Activated T-helper 2 cell treated with anti-CD3 and anti-CD28 coated beads, Interferon-gamma antibody, Interleukin-2, Interleukin-4, amounts not matched to agents 10 μg/mL and 5 μg/mL and 100 μg/mL, durations not matched to agents 14 hours and 24 hours and 36 hours (primary cell): ENCODE results near the gene SPTBN4. TPM values are rescaled to one million over a fixed set of nuclear protein-coding genes. Genes with fewer than 3 reads are reported as not detected.
"Not testable (repeated sequence)": the region's sequence is repeated elsewhere in the genome, so short reads cannot be mapped to it uniquely, and the experiment has no call there.

Experiments used
- DNase-seq: peaks from one replicate; pipeline ENCODE4 v3.0.0; 2021; ENCODE audit warnings: low spot score
- H3K27ac Mint-ChIP-seq: one replicate; pipeline ENCODE4 v1.8.0; 2021; ENCODE audit warnings: mixed read lengths
- H3K27me3 Mint-ChIP-seq: one replicate; pipeline ENCODE4 v1.8.0; 2021; ENCODE audit warnings: low read depth, mixed read lengths
- H3K36me3 Mint-ChIP-seq: one replicate; pipeline ENCODE4 v1.8.0; 2021; ENCODE audit warnings: low read depth, mixed read lengths
- H3K4me1 Mint-ChIP-seq: one replicate; pipeline ENCODE4 v1.8.0; 2021; ENCODE audit warnings: low read depth, mixed read lengths
- H3K4me3 Mint-ChIP-seq: one replicate; pipeline ENCODE4 v1.8.0; 2021; ENCODE audit warnings: low read depth, mild to moderate bottlenecking, moderate library complexity, mixed read lengths
- H3K9me3 Mint-ChIP-seq: one replicate; pipeline ENCODE4 v1.8.0; 2021; ENCODE audit warnings: mixed read lengths
- intact Hi-C: fragments of 100-400 bp; cut with micrococcal nuclease; formaldehyde crosslinking; loops from one replicate; pipeline ENCODE4 v1.15.1; 2023
- total RNA-seq: library from RNA; stranded (reverse); gene quantifications from 2 replicates; pipeline ENCODE4 v1.2.3, GENCODE V29; 2022

Gene SPTBN4
- total RNA-seq, 1 donor from 2014 or later: 0.30 TPM

- peaks cover 68% of the 10 kb centered on the region for H3K36me3 Mint-ChIP-seq
- no peak overlapping the region for H3K27ac Mint-ChIP-seq
- no peaks in the 10 kb centered on the region for H3K27me3 Mint-ChIP-seq
- H3K4me3 Mint-ChIP-seq: no peak overlapping the region
- DNase-seq: no peak
- H3K9me3 Mint-ChIP-seq: no peaks in the 10 kb centered on the region
- H3K4me1 Mint-ChIP-seq: peaks cover 6% of the 10 kb centered on the region
- intact Hi-C loops: no loop called here
These were observed 119.8 kb downstream of the SPTBN4 start for GRCh38 chr19:40586611-40587010.

GRCh38 chr19:40588110-40588854 is 121.5 kb downstream of the SPTBN4 start:
- no peak for DNase-seq
- Mint-ChIP-seq H3K36me3 (peaks cover 59% of the 10 kb centered on the region), H3K4me1 (peaks cover 6% of the 10 kb centered on the region), H3K27ac (no peak overlapping the region), H3K9me3 (no peaks in the 10 kb centered on the region), H3K27me3 (no peaks in the 10 kb centered on the region), H3K4me3 (no peak overlapping the region)
- intact Hi-C loops: no loop called here

- intact Hi-C loops: no loop called here
- no peak overlapping the region for H3K27ac Mint-ChIP-seq
- peaks cover 7% of the 10 kb centered on the region for H3K4me1 Mint-ChIP-seq
- no peaks in the 10 kb centered on the region for H3K27me3 Mint-ChIP-seq
- H3K9me3 Mint-ChIP-seq: no peaks in the 10 kb centered on the region
- no peak overlapping the region for H3K4me3 Mint-ChIP-seq
- no peak for DNase-seq
- peaks cover 53% of the 10 kb centered on the region for H3K36me3 Mint-ChIP-seq
These were observed 122.2 kb downstream of the SPTBN4 start for GRCh38 chr19:40588926-40589569.

GRCh38 chr19:40589591-40590429 is 123.0 kb downstream of the SPTBN4 start:
- Mint-ChIP-seq H3K4me3 (no peak overlapping the region), H3K4me1 (peaks cover 15% of the 10 kb centered on the region), H3K27me3 (no peaks in the 10 kb centered on the region), H3K9me3 (no peaks in the 10 kb centered on the region), H3K27ac (no peak overlapping the region), H3K36me3 (peaks cover 45% of the 10 kb centered on the region)
- intact Hi-C loops: no loop called here
- no peak for DNase-seq

- Mint-ChIP-seq H3K27ac (no peak overlapping the region), H3K36me3 (peaks cover 42% of the 10 kb centered on the region), H3K4me3 (no peak overlapping the region), H3K27me3 (peaks cover 1% of the 10 kb centered on the region), H3K9me3 (no peaks in the 10 kb centered on the region), H3K4me1 (peaks cover 16% of the 10 kb centered on the region)
- DNase-seq: no peak
- intact Hi-C loops: no loop called here
These were observed 123.9 kb downstream of the SPTBN4 start for GRCh38 chr19:40590464-40591265.

- H3K4me1 Mint-ChIP-seq: peaks cover 10% of the 10 kb centered on the region
- H3K27ac Mint-ChIP-seq, H3K9me3 Mint-ChIP-seq, DNase-seq, H3K4me3 Mint-ChIP-seq, H3K27me3 Mint-ChIP-seq, intact Hi-C loops: not testable (repeated sequence)
- peaks cover 32% of the 10 kb centered on the region for H3K36me3 Mint-ChIP-seq
These were observed 124.9 kb downstream of the SPTBN4 start for GRCh38 chr19:40591724-40592123.

GRCh38 chr19:40592170-40592569 is 125.4 kb downstream of the SPTBN4 start:
- Mint-ChIP-seq H3K4me1 (peaks cover 10% of the 10 kb centered on the region), H3K4me3 (no peak overlapping the region), H3K27ac (no peak overlapping the region), H3K27me3 (peaks cover 7% of the 10 kb centered on the region), H3K9me3 (no peaks in the 10 kb centered on the region), H3K36me3 (peaks cover 27% of the 10 kb centered on the region)
- intact Hi-C loops: no loop called here
- no peak for DNase-seq

- no peak for DNase-seq
- intact Hi-C loops: no loop called here
- no peak overlapping the region for H3K27ac Mint-ChIP-seq
These were observed 127.5 kb downstream of the SPTBN4 start for GRCh38 chr19:40594255-40594654.

GRCh38 chr19:40594657-40595091 is 127.9 kb downstream of the SPTBN4 start:
- no peak overlapping the region for H3K4me3 Mint-ChIP-seq
- H3K4me1 Mint-ChIP-seq: peaks cover 28% of the 10 kb centered on the region
- H3K36me3 Mint-ChIP-seq: peaks cover 12% of the 10 kb centered on the region
- DNase-seq: no peak
- intact Hi-C loops: loop anchor here (1.0 kb wide), 1 partner anchor 15 kb away; no protein-coding TSS in a partner anchor
- H3K27ac Mint-ChIP-seq: no peak overlapping the region
- peaks cover 27% of the 10 kb centered on the region for H3K27me3 Mint-ChIP-seq
- H3K9me3 Mint-ChIP-seq: no peaks in the 10 kb centered on the region

More at GRCh38 chr19:40594255-40594654, 127.5 kb downstream of the SPTBN4 start:
- H3K9me3 Mint-ChIP-seq: no peaks in the 10 kb centered on the region
- peaks cover 24% of the 10 kb centered on the region for H3K4me1 Mint-ChIP-seq
- H3K27me3 Mint-ChIP-seq: peaks cover 23% of the 10 kb centered on the region
- H3K36me3 Mint-ChIP-seq: peaks cover 12% of the 10 kb centered on the region
- H3K4me3 Mint-ChIP-seq: no peak overlapping the region

- peaks cover 4% of the 10 kb centered on the region for H3K36me3 Mint-ChIP-seq
- H3K4me3 Mint-ChIP-seq: no peak overlapping the region
- H3K27me3 Mint-ChIP-seq: peaks cover 37% of the 10 kb centered on the region
- H3K4me1 Mint-ChIP-seq: peaks cover 37% of the 10 kb centered on the region
- no peak overlapping the region for H3K27ac Mint-ChIP-seq
- DNase-seq: no peak
- intact Hi-C loops: no loop called here
- H3K9me3 Mint-ChIP-seq: no peaks in the 10 kb centered on the region
These were observed 130.0 kb downstream of the SPTBN4 start for GRCh38 chr19:40596608-40597328.

- peaks cover 40% of the 10 kb centered on the region for H3K4me1 Mint-ChIP-seq
- H3K27me3 Mint-ChIP-seq: peaks cover 41% of the 10 kb centered on the region
- H3K36me3 Mint-ChIP-seq: no peaks in the 10 kb centered on the region
- H3K27ac Mint-ChIP-seq: no peak overlapping the region
- H3K4me3 Mint-ChIP-seq: peak overlapping the region; percentile 60
- intact Hi-C loops: no loop called here
- no peaks in the 10 kb centered on the region for H3K9me3 Mint-ChIP-seq
- no peak for DNase-seq
These were observed 130.6 kb downstream of the SPTBN4 start for GRCh38 chr19:40597329-40597838.
